Measurements from ENCODE around the gene LMBRD1. TPM values are rescaled to one million over a fixed set of nuclear protein-coding genes. Genes with fewer than 3 reads are reported as not detected.

The LMBRD1 gene
- polyA plus RNA-seq, 2 of the 4 experiments (the other 2 are of a cell fraction): 14.1 to 23.8 TPM

- no peak for DNase-seq (ENCODE audit: low read depth in 1 of 2, low spot score in 1 of 2)
- Histone ChIP-seq H3K4me3 (no peak overlapping the region), H3K27ac (no peak overlapping the region), H3K9me3 (no peaks in the 10 kb centered on the region), H3K4me2 (no peak overlapping the region), H3K4me1 (no peaks in the 10 kb centered on the region)
- ChIA-PET CTCF (no interaction called here), POLR2A (no interaction called here)
- WGBS (ENCODE audit: missing lambda C conversion rate): 5% methylated on average over 2 of the region's 2 CpGs
- TF ChIP-seq EP300 (IDR thresholded peaks at IDR 0.05) (no peak), ZFP36 (IDR thresholded peaks at IDR 0.05; ENCODE audit: borderline replicate concordance, partially characterized antibody) (no peak), ELK1 (IDR thresholded peaks at IDR 0.05; ENCODE audit: low read depth, low read length) (no peak), TP53 (CRISPR knock-in tag; IDR thresholded peaks at IDR 0.05) (no peak), CHD4 (IDR thresholded peaks at IDR 0.05; ENCODE audit: borderline replicate concordance) (no peak), HOXB13 (CRISPR knock-in tag; IDR thresholded peaks at IDR 0.05; ENCODE audit: low read depth) (no peak), ZNF302 (CRISPR knock-in tag; IDR thresholded peaks at IDR 0.05) (no peak), SMC3 (IDR thresholded peaks at IDR 0.05) (no peak)
- no peak for ATAC-seq
- no peak for FAIRE-seq
Observed at GRCh38 chr6:69647726-69648125, 149.1 kb downstream of the LMBRD1 start.

GRCh38 chr6:69643688-69644087, 153.1 kb downstream of the LMBRD1 start:
- FAIRE-seq: no peak
- ATAC-seq: no peak
- CTCF ChIA-PET: no interaction called here

GRCh38 chr6:69632932-69633331, 163.9 kb downstream of the LMBRD1 start:
- Histone ChIP-seq H3K4me3 (no peak overlapping the region), H3K4me1 (no peaks in the 10 kb centered on the region), H3K9me3 (no peaks in the 10 kb centered on the region), H3K27ac (no peak overlapping the region), H3K4me2 (no peak overlapping the region)
- ChIA-PET CTCF (no interaction called here), POLR2A (no interaction called here)
- FAIRE-seq (no peak), DNase-seq (ENCODE audit: low read depth in 1 of 2, low spot score in 1 of 2) (no peak), ATAC-seq (no peak)
- WGBS (ENCODE audit: missing lambda C conversion rate): 20% methylated on average over 2 of the region's 2 CpGs
- TF ChIP-seq SMC3 (IDR thresholded peaks at IDR 0.05) (no peak), MAFK (IDR thresholded peaks at IDR 0.05; ENCODE audit: partially characterized antibody) (peak; percentile 38)

More at GRCh38 chr6:69643688-69644087, 153.1 kb downstream of the LMBRD1 start:
- Histone ChIP-seq H3K4me1 (no peaks in the 10 kb centered on the region), H3K27ac (no peak overlapping the region), H3K9me3 (no peaks in the 10 kb centered on the region), H3K4me2 (no peak overlapping the region), H3K4me3 (no peak overlapping the region)
- WGBS (ENCODE audit: missing lambda C conversion rate): 2% methylated on average over 2 of the region's 2 CpGs
- DNase-seq (ENCODE audit: low read depth in 1 of 2, low spot score in 1 of 2): no peak
- no peak for TF ChIP-seq FOXS1 (CRISPR knock-in tag; IDR thresholded peaks at IDR 0.05)
- no peak for TF ChIP-seq POLR2A (IDR thresholded peaks at IDR 0.05; ENCODE audit: low read length)
- TF ChIP-seq MAFK (IDR thresholded peaks at IDR 0.05; ENCODE audit: partially characterized antibody): peak; percentile 40
- POLR2A ChIA-PET: no interaction called here

GRCh38 chr6:69631552-69632346, 165.1 kb downstream of the LMBRD1 start:
- FAIRE-seq (no peak), ATAC-seq (no peak), DNase-seq (ENCODE audit: low read depth in 1 of 2, low spot score in 1 of 2) (no peak)
- ChIA-PET POLR2A (no interaction called here), CTCF (no interaction called here)
- Histone ChIP-seq H3K9me3 (no peaks in the 10 kb centered on the region), H3K4me2 (no peak overlapping the region), H3K4me3 (no peak overlapping the region), H3K27ac (no peak overlapping the region), H3K4me1 (no peaks in the 10 kb centered on the region)
- 2% methylated on average over 4 of the region's 4 CpGs for WGBS (ENCODE audit: missing lambda C conversion rate)
- TF ChIP-seq FOSL2 (IDR thresholded peaks at IDR 0.05): no peak
- TF ChIP-seq FOSL2 (CRISPR knock-in tag; IDR thresholded peaks at IDR 0.05): no peak
- TF ChIP-seq BCL3 (IDR thresholded peaks at IDR 0.05): no peak
- TF ChIP-seq KDM1A (IDR thresholded peaks at IDR 0.05; ENCODE audit: low read depth): no peak
- TF ChIP-seq ZFP36 (IDR thresholded peaks at IDR 0.05; ENCODE audit: borderline replicate concordance, partially characterized antibody): no peak
- TF ChIP-seq EP300 (IDR thresholded peaks at IDR 0.05): no peak
- TF ChIP-seq POLR2AphosphoS2 (conservative IDR thresholded peaks at IDR 0.05; ENCODE audit: low read length): no peak
- no peak for TF ChIP-seq MYC (IDR thresholded peaks at IDR 0.05; ENCODE audit: borderline replicate concordance, low read length)
- no peak for TF ChIP-seq CTCF (IDR thresholded peaks at IDR 0.05)
- no peak for TF ChIP-seq CEBPB (IDR thresholded peaks at IDR 0.05)
- no peak for TF ChIP-seq PBX3 (IDR thresholded peaks at IDR 0.05)
- no peak for TF ChIP-seq TP53 (CRISPR knock-in tag; IDR thresholded peaks at IDR 0.05)
- no peak for TF ChIP-seq REST (IDR thresholded peaks at IDR 0.05)
- no peak for TF ChIP-seq HOXB13 (CRISPR knock-in tag; IDR thresholded peaks at IDR 0.05; ENCODE audit: low read depth)
